ENCODE results near the gene XRN2. TPM values are rescaled to one million over a fixed set of nuclear protein-coding genes. Genes with fewer than 3 reads are reported as not detected.
A peak's percentile ranks its signal among the peaks of the same experiment; 100 is the strongest.

The XRN2 gene, protein sequence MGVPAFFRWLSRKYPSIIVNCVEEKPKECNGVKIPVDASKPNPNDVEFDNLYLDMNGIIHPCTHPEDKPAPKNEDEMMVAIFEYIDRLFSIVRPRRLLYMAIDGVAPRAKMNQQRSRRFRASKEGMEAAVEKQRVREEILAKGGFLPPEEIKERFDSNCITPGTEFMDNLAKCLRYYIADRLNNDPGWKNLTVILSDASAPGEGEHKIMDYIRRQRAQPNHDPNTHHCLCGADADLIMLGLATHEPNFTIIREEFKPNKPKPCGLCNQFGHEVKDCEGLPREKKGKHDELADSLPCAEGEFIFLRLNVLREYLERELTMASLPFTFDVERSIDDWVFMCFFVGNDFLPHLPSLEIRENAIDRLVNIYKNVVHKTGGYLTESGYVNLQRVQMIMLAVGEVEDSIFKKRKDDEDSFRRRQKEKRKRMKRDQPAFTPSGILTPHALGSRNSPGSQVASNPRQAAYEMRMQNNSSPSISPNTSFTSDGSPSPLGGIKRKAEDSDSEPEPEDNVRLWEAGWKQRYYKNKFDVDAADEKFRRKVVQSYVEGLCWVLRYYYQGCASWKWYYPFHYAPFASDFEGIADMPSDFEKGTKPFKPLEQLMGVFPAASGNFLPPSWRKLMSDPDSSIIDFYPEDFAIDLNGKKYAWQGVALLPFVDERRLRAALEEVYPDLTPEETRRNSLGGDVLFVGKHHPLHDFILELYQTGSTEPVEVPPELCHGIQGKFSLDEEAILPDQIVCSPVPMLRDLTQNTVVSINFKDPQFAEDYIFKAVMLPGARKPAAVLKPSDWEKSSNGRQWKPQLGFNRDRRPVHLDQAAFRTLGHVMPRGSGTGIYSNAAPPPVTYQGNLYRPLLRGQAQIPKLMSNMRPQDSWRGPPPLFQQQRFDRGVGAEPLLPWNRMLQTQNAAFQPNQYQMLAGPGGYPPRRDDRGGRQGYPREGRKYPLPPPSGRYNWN
- 81.0 TPM for polyA plus RNA-seq (2012; ENCODE audit: insufficient read depth, insufficient read length)

DNA sequence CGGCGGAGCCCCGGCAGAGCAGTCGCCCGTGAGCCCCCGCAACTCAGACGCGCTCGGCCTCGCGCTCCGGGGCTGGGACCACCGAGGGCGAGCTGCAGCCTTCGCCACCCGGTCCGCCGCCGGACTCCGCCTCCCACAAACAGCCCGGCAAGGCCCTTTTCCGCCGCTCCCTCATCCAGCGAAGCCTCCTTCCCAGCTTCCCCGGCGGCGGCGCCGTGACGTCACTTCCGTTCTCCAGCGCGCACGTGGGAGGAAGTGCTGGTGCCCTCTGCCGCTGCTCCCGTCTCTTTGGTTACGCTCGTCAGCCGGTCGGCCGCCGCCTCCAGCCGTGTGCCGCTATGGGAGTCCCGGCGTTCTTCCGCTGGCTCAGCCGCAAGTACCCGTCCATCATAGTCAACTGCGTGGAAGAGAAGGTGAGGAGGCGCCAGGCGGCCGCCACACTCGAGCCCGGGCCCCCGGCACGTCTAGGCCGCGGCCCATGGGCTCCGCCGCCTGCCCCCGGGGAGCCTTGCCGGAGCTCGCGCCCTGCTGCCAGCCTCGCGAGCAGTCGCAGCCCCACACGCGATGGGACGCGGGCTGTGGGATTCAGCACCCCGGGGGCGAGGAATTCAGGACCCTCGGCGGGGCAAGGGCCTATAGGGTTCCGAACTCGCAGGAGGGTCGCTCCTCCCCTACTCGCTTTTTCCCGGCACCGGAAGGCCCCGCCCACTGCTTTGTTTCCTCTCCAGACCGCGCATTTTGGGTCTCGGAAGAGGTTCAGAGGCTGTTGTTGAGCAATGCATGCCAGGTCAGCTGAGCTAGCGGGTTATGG is at the start of gene XRN2:
TSS of gene XRN2 (plus strand) at position 271 of the 811 bp plus-strand sequence. CDS start at position 339, 68 bp downstream.
- H3K4me3 ChIP-seq (ENCODE audit: low read length), result peak within 1 kb of the TSS; percentile 61
- peak; percentile 88 for DNase-seq (ENCODE audit: low read depth, low spot score)

DNA sequence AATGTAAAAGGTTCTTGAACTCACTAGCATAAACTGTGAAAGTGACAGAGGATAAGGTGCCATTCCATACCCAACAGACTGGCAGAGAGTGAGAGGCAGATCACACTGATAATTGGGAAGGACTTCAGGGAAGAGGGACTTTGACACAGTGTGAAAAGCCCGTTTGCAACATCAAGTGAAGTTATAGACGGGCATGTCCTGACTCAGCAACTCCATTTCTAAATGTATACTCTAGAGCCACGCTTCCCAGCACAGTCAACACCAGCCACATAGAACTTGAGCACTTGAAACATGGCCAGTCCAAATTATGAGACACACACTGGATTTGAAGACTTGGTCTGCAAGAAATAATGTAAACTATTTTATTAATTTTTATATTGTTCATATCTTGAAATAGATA is 45.9 kb upstream of the XRN2 start:
- DNase-seq (ENCODE audit: low read depth, low spot score), result no peak
- H3K4me3 ChIP-seq (ENCODE audit: low read length), result no peak overlapping the region

DNA sequence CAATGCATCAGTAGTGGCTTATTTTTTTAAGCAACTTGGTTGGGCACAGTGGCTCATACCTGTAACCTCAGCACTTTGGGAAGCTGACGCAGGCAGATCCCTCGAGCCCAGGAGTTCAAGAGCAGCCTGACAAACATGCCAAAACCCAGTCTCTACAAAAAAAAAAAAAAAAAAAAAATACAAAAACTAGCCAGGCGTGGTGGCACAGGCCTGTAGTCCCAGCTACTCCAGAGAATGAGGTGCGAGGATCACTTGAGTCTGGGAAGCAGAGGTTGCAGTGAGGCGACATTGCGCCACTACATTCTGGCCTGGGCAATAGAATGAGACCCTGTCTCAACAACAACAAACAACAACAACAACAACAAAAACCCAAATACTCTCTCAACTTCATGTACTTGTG is 44.7 kb upstream of the XRN2 start:
- DNase-seq (ENCODE audit: low read depth, low spot score), result no peak
- no peak overlapping the region for H3K4me3 ChIP-seq (ENCODE audit: low read length)

DNA sequence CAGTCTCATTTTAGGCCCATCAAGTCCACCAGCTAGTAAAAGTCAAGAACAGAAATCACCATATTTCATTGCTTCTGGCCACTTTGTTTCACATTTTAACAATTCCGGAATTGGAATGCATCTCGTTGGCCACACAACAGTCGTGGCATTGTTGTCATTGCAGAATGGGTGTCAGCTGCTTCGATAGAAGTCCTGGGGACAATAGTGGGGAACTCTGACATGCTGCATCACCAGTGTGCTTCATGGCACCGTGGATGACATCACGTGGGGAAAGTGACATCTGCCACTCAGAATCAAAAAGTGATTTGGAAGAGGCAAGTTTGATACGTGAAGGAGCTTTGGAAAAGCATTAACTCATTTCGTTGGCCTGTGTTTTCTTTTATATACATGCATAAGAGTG is 43.8 kb upstream of the XRN2 start:
- no peak overlapping the region for H3K4me3 ChIP-seq (ENCODE audit: low read length)
- DNase-seq (ENCODE audit: low read depth, low spot score), result no peak

DNA sequence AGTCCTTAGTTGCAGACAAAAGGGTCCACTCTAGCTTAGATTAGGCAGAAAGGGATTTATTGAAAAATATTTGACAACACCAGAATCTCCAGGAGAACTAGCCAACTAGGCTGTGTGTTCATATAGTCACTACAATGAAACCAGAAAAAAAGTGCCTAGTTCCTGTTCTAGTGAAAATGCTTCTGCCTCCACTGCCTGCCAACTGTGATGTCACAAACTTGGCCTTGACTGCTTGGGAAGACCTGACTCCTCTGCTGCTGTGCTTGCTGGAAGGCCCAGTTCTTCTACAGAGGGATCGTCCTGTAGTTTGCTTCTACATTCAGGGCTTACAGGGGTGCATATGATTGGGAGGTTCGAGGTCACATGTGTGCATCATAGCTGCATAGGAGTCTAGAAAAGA is 40.3 kb upstream of the XRN2 start:
- no peak overlapping the region for H3K4me3 ChIP-seq (ENCODE audit: low read length)
- no peak for DNase-seq (ENCODE audit: low read depth, low spot score)

DNA sequence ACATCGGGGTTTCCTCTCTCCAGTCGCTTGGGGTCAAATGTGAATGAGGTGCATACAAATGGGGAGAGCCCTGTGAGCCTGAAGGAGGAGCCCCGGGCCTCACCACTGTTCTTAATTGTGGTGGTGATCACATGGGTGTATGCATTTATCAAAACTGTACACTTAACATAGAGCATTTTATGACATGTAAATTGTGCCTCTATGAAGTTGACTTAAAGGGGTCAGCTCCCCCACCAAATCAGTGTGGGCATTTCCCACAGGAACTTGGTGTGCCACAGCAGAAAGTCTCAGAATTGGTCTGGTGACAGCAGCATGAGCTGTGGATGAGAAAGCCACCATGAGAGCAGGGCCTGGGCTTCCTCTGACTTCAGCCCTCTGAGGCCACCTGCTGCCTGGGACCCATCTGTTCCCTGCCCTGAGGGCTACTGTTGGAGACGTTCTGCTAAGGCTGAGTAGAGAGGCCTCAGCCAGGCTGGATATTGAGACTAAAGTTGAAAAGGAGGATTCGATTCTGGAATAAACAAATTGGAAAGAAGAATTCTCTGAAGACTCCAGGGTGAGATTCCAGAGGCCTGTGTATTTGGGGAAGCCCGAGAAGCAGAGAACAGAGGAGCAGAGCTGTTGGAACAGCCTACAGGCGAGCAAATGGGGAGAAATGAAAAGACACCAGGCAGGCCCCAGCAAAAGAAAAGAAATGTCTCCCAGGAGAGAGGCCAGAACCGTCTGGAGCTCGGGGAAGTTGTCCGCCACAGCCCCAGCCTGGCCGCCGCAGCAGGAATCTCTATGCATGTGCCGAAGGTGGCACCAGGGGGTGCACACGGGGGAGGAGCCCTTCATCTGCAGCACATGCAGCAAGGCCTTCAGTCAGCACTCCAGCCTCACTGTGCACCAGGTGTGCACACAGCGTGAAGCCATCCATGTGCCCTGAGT is 37.6 kb upstream of the XRN2 start:
- DNase-seq (ENCODE audit: low read depth, low spot score), result no peak
- H3K4me3 ChIP-seq (ENCODE audit: low read length), result no peak overlapping the region

DNA sequence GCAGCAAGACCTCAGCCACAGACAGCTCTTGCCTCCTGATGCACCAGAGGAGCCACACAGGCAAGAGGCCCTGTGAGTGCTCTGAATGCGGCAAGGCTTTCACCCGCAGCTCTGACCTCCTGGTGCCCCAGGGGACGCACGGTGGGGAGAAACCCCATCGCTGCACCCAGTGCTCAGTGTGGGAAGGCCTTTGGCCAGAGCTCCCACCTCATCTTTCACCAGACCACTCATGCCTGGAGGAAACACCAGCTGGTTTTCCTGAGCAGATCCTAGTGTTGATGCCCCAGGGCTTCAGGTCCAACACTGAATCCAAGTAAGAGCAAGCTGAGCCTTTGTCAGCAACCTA is 37.0 kb upstream of the XRN2 start:
- DNase-seq (ENCODE audit: low read depth, low spot score), result no peak
- no peak overlapping the region for H3K4me3 ChIP-seq (ENCODE audit: low read length)

DNA sequence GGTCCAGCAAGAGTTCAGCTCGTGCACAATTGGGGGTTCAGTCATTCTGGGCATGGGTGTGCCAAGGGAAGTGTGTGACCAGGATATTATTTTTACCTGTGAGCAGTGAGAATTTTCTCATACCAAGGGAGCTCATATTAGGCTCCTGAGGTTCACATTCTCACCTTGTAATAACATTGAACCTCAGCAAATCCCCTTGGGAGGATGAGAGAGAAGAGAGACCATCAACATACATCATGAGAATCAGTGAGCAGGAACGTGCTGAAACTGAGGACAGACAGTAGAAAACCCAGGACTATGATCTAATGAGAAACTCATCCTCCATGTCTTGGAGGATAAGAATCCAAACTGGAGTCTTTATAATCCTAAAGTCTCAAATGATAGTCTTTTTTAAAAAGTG is 33.4 kb upstream of the XRN2 start:
- DNase-seq (ENCODE audit: low read depth, low spot score), result no peak
- H3K4me3 ChIP-seq (ENCODE audit: low read length), result no peak overlapping the region

DNA sequence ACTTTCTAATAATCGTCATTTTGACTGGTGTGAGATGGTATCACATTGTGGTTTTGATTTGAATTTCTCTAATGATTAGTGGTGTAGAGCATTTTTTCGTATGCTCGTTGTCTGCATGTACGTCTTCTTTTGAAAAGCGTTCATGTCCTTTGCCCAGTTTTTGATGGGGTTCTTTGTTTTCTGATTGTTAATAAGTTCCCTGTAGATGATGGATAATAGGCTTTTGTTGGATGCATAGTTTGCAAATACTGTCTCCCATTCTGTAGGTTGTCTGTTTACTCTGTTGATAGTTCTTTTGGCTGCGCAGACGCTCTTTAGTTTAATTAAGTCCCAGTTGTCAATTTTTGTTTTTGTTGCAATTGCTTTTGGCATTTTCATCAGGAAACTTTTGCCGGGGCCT is 32.3 kb upstream of the XRN2 start:
- H3K4me3 ChIP-seq (ENCODE audit: low read length), result no peak overlapping the region
- DNase-seq (ENCODE audit: low read depth, low spot score), result no peak

DNA sequence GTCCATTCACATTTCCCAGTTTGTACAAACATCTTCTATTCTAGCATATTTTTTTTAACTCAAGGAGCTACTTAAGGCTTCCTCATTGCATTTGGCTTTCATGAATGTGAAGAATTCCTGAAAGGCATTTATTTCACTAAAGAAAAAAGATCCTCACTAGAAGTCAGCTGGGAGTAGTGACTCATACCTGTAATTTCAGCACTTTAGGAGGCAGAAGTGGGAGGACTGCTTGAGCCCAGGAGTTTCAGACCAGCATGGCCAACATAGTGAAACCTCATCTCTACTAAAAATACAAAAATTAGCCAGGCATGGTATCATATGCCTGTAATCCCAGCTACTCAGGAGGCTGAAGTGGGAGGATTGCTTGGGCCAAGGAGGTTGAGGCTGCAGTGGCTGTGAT is 30.9 kb upstream of the XRN2 start:
- H3K4me3 ChIP-seq (ENCODE audit: low read length), result no peak overlapping the region
- no peak for DNase-seq (ENCODE audit: low read depth, low spot score)

DNA sequence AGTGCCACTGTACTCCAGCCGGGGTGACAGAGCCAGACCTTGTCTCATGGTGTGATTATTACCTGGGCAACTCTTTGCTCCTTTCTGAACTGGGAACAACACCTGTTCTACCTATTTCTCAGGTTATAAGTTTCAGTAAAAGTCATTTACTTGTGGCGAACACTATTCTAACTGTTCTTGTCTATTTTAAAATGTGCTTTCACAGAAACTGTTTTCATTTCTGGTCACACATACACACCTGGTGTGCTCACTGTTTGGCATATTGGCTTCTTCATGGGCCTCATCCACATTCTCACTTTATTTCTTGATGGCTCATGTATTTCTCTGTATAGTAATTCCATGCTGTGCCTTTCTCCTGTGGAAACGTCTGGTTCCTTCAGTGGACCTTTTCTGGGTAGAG is 30.5 kb upstream of the XRN2 start:
- no peak overlapping the region for H3K4me3 ChIP-seq (ENCODE audit: low read length)

DNA sequence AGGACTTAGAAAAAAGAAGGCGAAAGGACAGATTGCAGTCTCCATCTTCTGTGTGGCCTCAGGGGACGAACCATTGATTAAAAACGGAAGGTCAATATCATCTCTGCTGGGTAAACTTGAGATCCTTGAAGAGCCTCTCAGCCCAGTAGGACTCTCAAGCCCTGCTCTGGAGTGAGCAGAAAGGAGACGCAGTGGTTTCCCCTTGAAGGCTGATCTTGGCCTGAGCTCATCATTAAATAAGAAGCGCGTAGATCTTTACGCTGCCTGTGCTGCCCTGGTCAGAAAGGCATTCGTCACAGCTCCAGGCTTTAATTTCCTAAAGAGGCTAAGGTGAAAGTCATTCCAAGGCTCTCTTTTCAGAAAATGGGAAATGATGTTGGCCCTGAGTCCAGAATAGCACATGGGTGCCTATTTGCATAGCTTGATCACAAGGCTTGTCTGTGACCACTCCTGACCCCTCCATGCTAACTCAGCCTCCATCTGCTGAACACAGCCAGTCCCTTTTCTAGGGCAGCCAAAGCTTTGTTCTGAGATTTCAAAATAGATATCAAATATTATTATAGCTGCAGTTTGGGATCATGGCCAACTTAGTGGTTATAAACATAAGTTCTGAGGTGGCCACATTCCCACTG is 29.3 kb upstream of the XRN2 start:
- no peak for DNase-seq (ENCODE audit: low read depth, low spot score)
- no peak overlapping the region for H3K4me3 ChIP-seq (ENCODE audit: low read length)

More for the DNA sequence above, 30.5 kb upstream of the XRN2 start:
- DNase-seq (ENCODE audit: low read depth, low spot score), result no peak

DNA sequence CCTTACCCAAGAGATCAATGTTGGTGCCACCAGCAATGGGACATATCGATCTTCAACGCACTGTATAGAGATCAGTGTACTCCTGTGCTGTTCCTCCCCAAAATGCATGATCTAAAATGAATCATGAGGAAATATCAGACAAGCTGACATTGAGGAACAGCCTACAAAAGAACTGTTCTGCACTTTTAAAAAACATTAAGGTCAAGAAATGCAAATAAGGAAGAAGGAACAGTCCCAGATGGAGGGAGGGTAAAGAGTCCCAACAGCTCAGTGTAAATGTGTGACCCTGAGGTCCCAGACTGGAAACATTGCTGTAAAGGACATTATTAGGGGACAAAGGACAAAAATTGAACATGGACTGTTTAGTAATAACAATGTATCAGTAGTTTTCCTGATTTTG is 24.3 kb upstream of the XRN2 start:
- no peak overlapping the region for H3K4me3 ChIP-seq (ENCODE audit: low read length)

DNA sequence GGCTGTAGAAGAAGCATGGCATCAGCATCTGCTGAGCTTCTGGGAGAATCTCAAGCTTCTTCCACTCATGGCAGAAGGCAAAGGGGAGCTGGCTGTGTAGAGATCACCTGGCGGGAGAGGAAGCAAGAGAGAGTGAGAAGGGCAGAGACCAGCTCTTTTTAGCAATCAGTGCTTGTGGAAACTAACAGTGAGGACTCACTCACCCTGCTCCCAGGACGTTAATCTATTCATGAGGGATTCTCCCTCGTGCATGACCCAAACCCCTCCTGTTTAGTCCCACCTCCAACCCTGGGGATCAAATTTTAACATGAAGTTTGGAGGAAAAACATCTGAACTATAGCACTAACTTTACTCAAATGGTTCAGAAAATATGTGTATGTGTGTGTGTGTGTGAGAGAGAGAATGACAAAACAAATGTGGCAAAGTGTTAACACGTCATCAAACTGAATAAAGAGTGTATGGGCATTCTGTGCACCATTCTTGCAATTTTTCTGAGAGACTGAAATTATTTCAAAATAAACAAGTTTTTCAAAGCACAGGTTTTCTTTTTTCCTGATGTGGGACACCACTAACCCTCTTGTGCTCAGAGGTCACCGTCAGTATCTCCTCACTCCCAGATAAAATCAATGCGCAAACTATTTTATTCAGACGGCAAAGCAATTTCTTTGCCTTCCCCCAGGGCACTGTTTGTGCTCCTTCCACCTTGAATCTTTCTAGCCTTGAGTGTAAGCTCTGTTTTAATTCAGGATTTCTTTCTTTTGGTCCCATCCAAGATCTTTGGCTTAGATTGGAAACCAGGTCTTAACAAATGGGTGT is 23.2 kb upstream of the XRN2 start:
- no peak overlapping the region for H3K4me3 ChIP-seq (ENCODE audit: low read length)
- no peak for DNase-seq (ENCODE audit: low read depth, low spot score)

More for the DNA sequence above, 24.3 kb upstream of the XRN2 start:
- no peak for DNase-seq (ENCODE audit: low read depth, low spot score)

DNA sequence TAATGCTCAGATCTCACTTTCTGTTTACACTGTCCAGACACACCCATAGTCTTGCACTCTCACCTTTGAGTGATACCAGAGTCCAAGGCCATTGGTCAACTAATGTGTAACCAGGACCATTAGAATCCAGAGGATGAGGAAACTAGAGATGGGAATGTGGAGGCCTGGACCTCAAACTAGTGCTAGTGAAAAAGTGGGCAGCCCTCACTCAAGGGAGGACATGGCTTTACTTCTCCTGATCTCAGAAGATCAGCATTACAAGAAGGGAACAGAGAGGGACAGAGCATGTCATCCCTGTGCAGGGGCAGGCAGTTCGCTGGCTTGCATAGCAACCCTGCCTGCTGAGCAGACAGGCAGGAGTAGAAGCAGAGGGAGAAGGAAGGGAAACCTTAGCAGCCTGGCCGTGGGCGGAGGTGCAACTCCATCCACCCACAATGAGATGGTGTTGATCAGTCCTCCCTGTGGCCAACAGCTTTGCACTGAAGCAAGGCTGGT is 22.6 kb upstream of the XRN2 start:
- DNase-seq (ENCODE audit: low read depth, low spot score), result no peak
- no peak overlapping the region for H3K4me3 ChIP-seq (ENCODE audit: low read length)

DNA sequence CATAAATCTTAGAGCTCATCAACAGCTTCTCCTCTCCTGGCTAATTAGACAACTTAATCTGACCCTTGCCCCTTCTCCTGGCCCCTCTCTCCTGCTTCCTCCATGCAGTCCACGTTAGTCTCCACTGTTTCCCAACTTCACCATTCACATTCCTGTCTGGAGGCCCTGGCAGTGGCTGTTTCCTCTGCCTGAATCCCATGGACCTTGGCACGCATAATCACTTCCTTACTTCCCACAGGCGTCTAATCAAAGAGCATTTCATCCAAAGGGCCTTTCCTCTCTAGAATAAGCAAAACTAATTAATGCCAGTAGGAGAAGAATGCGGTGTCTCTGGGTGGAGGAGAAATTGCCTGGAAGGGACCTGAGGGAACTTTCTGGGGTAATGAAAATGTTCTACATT is 16.4 kb upstream of the XRN2 start:
- DNase-seq (ENCODE audit: low read depth, low spot score), result no peak
- H3K4me3 ChIP-seq (ENCODE audit: low read length), result no peak overlapping the region
